GM11168 (cell line): Measurements from ENCODE around the gene LCN12.

Experiments used
- in situ Hi-C: fragments of 300-500 bp; cut with MboI; formaldehyde crosslinking; loops from one replicate; pipeline ENCODE4 v1.12.0; 2022; ENCODE audit warnings: low sequenced_read_pairs; ENCODE audit not compliant: unreplicated experiment

Gene LCN12

DNA sequence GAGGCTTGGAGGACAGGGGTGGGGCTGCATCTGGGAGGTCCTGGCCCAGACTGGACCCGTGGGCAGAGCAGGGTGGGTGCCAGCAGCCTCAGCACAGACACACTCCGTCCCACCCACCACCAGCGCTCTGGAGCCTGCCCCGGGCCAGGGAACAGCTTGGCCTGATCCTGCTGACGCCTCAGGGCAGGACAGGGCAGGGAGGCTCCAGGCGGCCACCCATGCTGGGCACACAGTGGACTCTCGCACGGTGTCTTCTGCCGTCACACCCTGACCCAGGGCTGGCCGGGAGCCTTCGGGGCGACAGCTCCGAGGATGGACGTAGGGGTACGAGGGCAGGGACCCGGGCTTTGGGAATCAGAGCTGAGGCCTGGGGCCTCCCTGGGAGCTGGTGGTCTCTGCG is 17.1 kb downstream of the LCN12 start:
- in situ Hi-C loops, result no loop called here

DNA sequence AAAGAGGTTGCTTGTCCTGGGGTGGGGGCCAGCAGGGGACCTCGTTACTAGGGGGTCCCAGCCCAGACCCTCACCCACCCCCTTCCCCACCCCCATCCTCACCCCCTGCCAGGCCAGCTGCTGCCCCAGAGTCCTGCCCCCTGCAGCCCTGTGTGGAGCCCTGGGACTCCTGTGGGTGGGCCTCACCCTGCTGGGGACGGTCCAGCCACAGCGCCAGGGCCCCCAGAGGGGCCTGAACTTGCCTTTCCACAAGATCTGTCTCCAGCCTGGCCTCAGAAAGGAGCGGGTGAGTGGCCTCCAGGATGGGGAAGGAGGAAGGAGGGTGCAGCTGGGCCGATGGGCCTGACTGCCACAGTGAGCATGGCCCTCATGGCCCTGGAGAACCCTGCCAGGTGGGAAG is 17.7 kb downstream of the LCN12 start:
- in situ Hi-C loops, result no loop called here

DNA sequence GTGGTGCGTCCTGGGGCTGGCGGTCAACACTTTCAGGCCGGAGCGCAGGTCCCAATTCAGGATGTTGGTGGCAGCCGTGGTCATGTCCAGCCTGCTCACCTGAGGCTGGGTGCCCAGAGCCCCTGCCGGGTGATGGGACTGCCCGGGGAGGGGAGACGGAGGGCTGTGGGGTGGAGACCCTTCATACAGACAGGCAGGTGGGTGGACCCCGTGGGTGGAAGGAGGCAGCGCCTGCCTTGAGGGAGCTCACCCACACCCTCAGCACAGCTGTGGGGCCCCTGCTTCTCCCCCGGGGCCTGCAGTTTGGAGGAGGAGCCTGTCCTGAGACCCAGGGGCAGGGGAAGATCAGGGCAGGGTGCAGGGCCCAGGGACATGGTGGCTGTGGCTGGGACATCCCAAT is 18.3 kb downstream of the LCN12 start:
- in situ Hi-C loops, result no loop called here

DNA sequence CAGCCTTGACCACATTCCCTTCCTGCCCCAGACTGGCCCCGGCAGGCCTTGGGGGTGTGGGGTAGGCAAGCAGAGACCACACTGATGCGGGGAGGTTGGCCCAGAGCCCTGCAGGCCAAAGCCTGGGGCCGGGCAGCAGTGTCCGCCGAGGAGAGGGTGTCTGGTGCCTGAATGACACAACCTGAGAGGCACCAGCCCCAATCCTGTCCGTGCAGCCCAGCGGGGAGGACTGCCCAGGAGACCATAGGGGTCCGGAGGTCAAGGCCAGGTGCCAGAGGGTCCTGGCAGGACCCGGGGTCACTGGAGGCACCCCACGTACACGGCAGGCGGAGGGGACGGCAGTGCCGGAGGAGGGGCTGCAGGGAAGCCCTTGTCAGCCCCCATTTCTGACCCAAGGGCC is 19.7 kb downstream of the LCN12 start:
- in situ Hi-C loops, result no loop called here

DNA sequence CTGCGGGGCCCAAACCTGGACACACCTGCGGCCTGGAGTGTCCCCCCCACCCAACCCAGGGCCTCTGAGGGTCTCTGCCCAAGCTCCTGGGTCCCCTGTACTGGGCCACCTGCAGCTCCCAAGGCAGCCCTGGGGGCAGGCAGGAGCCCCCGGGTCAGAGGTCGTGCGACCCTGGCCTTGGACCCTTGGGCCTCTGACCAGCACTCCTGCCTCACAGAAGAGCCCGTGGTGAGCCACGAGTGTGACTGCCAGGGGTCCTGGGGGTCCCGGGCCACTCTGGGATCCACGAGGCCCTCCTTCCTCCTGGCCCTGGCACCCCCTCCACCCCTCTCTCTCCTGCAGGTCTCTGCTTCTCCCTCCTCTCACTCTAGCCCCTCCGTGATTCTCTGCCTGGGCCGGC is 20.3 kb downstream of the LCN12 start:
- in situ Hi-C loops, result no loop called here

DNA sequence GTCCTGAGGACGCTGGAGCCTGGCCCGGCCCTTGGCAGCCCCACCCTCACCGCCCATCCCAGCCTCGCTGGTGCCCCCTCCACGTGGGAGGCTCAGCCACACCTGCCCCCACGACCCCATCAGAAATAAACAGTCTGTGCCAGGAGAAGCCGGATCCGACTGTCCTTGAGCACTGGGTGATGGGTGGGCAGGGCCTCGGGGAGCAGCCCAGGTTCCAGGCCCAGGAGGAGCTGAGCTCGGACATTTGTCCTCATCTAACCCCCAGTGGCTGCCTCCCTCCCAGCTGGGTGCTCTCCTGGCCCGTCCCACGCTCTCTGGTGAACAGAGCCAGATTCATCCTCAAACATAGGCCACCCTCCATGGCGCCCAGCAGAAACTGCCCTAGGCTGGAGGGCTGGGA is 20.7 kb downstream of the LCN12 start:
- in situ Hi-C loops, result no loop called here

DNA sequence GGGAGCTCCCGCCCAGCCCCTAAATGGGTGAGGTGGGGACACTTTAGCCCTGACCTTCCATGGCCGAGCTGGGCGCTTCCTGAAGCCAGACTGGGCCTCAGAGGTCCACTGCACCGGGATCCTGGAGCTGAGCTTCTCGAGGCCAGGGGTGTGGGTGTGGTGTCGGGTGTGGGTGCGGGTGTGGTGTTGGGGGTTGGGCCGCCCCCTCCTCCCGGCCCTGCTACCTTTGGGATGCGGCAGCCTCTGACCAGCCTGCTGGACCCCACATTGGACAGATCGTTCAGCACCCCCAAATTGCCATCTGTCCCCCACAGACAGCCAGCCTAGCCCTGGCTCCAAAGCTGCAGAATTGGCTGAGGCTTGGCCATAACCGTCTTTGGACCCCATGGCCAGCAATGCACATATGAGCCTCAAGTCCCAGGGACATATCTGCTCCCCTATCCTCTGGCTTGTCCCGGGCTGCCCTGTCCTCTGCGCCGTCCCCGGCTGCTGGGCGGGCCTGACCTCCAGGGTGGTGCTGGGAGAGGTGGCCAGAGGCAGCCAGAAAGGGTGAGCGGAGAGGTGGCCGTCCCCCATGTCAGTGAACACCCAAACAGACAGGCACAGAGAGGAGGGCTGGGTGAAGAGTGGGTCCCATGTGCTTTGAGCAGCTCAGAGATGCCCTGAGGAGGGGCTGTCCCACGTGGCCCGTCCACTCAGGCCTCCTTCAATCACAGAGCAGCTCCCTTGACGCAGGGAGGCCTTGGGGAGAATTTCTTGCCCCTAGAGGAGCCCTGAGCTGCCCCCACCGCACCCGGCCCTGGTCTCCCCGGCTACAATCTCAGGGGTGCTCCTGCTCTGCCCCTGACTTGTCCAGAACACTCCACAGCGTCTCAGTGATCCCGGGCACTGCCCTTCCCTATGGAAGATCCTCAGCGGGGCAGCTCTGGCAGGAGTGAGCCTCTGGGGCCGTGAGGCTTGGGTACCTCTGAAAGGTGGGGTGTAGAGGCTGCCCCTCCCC is 21.8 kb downstream of the LCN12 start:
- in situ Hi-C loops, result no loop called here

DNA sequence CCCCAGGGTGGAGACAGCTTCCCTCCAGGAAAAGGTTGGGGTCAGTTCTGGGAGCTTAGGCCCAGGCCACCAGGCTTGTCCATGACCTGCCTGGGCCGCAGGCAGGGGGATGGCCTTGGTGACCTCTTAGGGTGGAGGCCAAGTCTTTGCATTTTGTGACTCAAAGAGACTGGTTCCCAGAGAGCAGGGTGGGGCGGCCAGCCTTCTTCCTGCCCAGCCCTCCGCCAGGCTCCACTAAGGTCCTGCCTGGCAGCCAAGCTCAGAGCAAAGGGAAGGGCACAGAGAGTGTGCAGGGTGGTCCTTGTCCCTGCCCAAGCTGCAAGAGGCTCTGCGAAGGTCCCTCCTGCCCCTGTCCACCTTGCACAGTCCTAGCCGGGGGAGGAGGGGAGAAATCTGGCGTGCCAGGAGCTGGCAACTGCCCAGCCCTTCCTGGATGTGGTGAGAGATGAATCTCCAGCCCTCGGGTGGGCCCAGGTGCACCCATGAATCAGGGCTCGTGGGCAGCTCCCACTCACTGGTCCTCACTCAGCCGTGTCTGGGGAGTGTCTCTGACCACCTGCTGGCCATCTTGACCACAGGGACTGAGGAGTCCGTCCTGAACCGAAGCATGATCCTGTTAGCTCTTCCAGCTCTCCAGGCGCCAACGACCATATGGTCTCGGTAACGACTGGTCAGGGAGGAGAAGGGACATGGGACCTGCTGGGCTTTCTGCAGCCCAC is 22.9 kb downstream of the LCN12 start:
- in situ Hi-C loops, result no loop called here

DNA sequence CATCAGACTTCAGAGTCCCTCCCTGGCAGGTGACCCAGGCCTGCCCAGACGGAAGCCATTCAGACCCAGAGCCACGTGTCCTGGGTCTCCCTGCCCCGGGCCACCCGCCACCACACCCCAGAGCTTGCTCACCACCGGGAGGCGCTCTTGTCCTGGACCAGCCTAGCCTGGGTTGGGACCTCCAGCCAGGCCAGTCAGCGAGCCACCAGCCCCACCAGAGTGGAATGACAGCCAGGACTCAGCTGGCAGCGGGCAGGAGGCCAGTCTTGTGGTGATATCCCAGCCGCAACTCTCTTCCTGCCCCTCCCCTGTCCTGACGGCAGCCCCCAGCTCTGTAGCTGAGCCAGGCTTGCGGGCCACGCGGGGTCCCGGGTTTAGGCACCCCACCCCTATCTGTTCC is 23.6 kb downstream of the LCN12 start:
- in situ Hi-C loops, result no loop called here

DNA sequence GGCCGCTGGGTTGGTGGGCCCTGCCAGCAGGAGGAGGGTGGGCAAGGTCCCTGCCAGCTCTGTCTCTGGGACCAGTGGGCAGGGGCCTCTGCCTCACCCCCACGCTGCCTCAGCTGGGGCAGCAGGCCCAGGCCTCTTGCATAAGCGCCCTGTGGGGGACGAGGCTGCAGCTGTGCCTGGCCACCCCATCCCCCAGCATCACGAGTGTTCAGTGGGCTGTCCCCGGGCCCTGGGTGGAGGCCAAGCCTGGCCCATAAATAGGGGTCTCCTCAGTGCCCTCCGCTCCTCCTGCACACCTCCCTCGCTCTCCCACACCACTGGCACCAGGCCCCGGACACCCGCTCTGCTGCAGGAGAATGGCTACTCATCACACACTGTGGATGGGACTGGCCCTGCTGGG is 25.1 kb downstream of the LCN12 start, which contains the start of gene PTGDS:
Gene PTGDS (plus strand): TSS at position 282 of the 400 bp plus-strand sequence. CDS start 75 bp downstream, at position 357.
- in situ Hi-C loops, result no loop called here

DNA sequence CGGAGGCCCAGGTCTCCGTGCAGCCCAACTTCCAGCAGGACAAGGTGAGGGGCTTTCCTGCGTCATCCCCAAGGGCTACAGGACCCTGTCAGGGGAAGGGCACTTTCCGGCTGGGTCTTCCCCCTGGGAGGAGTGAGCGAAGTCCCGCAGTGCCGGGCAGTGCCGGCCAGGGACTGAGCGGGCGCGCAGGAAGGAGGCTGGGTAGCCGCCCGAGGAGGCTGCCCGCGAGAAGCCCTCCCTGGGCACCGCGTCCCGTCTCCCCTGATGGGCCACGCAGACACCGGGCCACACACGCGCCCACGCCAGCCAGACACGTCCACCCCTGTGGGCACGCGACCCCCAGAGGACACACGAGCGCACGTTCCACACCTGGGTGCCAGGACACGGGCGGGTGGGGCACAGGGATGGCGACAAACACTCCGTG is 25.6 kb downstream of the LCN12 start:
- in situ Hi-C loops, result no loop called here

DNA sequence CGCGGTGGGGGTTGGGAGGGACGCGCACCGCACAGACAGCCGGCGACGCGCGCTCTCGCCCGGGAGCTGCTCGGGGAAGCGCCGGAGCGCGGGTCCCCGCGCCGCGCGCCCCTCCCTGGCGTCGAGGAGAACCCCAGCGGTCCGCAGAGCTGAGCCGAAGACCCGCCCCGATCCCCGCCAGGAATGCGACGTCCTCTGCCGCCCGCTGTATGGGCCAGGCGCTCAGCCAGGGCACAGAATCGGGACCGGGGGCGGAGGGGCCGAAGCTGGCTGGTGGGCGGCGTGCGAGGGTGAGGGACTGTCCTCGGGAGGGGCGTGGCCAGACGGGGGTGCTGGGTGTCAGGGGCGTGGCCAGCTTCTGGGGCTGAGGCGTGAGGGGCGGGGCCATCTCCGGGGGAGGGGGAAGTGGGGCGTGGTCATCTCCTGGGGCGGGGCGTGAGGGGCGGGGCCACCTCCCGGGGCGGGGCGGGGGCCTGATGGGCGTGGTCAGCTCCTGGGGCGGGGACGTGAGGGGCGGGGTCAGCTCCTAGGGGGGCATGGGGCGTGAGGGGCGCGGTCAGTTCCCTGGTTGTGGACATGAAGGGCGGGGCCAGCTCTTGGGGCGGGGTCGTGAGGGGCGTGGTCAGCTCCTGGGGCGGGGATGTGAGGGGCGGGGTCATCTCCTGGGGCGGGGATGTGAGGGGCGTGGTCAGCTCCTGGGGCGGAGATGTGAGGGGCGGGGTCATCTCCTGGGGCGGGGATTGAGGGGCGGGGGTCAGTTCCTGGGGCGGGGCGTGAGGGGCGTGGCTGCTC is 26.2 kb downstream of the LCN12 start:
- in situ Hi-C loops, result no loop called here

DNA sequence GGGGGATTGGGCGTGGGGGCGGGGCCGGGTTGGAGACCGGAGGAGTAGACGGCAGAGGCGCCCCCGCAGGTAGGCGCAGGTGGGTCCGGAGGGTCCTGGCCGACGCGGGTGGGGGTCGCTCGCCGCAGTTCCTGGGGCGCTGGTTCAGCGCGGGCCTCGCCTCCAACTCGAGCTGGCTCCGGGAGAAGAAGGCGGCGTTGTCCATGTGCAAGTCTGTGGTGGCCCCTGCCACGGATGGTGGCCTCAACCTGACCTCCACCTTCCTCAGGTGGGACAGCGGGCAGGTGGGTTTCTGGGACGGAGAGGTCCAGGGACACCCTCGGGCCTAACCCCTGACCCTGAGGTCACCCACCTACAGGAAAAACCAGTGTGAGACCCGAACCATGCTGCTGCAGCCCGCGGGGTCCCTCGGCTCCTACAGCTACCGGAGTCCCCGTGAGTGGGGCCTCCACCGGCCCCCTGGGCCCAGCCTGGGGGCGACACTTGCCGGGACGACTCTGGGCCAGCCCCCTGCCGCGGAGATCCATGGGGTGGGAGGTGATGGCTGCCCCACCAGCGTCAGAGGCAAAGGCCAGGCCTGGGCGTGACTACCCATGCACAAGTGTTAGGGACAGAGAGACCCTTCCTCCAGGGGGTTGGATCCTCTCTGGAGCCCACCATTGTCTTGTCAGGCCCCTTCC is 26.9 kb downstream of the LCN12 start:
- in situ Hi-C loops, result no loop called here

DNA sequence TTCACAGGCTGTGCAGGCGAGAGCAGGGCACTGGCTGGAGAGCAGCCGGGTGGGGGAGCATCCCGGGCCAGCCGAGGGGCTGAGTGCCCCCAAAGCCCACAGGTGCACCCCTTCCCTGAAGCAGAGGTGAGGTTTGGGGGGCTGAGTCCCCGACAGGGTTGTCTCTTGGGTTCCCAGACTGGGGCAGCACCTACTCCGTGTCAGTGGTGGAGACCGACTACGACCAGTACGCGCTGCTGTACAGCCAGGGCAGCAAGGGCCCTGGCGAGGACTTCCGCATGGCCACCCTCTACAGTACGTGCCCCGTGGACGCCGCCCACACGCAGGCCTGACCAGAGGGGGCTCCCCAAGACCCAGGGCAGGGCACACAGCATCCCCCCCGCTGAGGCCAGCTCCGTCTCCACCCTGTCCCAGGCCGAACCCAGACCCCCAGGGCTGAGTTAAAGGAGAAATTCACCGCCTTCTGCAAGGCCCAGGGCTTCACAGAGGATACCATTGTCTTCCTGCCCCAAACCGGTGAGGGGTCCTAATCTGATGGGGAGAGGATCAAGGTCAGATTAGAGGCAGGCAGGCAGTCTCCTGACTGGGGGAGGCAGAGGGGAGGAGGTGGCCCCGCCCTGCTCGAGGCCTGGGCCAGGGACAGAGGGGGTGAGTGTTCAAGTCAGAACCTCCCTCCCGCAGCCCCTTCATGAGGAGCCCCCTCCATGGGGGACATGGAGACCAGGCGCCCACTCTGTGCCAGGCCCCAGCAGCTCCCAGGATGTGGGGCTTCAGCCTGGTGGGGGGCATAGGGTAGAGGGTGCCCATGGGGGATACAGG is 27.9 kb downstream of the LCN12 start:
- in situ Hi-C loops, result no loop called here

DNA sequence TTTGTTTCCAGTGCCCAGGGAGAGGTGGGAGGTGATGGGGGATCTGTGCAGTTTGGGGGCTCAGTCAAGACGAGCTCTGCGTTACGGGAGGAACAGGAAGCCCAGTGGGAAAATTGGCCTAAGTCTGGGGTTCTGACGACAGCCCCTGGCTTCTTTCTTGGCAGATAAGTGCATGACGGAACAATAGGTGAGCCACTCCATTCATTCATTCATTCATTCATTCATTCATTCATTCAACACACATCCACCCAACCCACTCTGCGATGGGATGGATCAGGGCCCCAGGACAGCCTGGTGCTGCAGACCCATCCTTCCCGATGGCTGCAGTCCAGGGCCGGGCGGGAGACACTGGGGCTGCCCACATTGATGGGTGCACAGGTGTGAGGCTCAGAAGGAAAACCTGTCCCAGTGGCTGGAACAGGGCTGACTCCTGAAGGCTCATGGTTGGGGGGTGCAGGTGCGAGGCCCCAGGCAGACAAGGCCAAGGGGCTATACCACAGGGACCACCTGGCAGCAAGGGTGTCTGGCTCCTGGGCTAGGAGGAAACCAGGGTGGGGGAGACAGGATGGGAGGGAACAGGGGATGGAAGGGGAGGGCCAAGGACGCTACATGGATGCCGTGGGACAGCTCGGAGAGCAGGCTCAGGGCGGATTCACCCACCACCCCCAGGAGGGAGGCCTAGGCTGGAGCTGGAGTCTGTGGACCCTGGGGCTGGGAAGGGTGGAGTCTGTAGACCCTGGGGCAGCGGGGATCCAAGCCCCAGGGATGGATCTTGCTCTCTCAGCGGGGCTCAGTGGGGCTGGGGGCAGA is 28.8 kb downstream of the LCN12 start:
- in situ Hi-C loops, result no loop called here

DNA sequence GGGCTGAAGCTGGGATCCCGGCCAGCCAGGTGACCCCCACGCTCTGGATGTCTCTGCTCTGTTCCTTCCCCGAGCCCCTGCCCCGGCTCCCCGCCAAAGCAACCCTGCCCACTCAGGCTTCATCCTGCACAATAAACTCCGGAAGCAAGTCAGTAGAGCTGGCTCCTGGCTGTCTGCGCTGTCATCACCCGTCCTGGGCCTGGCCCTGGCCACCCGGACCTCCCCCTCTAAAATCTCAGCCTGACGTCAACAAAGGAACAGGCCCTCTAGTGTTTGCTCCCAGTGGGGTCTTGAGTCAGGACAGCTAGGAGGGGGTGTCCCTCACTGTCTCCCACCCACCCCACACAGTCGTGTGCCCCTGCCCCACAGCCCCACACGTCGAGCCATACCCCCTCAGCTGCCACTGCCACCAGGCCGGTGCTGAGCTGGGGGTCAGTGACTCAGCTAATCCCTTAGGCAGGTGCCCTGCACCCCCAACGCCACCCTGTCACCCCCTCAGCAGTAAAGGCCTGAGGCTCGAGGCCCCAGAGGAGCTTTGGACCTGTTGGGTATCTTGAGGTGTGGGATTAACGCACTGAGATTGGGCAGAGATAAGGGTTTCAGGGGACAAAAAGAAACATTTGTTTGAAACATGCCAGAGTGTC is 29.6 kb downstream of the LCN12 start:
- in situ Hi-C loops, result no loop called here

DNA sequence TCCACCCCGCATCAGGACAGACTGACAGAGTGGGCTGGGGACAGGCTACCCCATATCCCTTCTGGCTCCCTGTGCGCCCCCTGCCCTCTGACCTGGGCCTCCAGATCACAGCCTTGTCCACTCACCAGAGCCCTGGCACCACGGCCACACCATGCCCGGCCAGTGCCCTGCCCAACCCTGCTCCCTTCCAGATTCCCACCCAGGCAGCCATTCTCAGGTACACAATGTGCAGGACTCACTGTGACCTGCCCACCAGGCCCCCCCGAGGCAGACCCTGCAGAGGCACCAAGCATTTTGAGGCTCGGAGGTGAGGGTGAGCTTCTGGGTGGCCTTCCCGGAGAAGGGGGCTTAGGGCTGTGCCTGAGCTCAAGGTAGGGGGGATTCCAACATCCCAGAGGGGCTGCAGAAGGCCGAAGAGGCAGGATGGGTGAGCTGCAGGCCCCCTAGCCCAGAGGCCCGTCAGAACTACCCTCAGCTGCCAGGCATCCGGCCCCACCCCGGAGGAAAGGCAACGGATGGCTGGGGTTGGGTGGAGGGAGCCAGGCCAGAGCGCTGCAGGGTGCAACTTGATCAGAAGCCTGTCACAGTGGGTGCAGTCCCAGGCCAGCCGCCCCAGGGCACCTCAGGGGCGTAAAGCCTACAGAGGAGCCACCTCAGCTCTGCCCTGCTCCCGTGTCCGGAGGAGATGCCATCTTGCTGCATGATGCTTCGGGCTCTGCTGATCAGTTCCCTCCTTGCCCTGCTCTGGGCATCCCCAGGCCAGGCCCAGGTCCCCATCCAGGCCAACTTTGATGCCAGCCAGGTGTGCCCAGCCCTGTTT is 30.4 kb downstream of the LCN12 start, which contains the start of gene LCNL1:
Gene LCNL1 (plus strand): TSS at position 762 of the 820 bp plus-strand sequence. CDS start 594 bp downstream, outside the sequence.
- in situ Hi-C loops, result no loop called here
